B cell (primary cell): ENCODE measurements around the gene SDC1. TPM values are rescaled to one million over a fixed set of nuclear protein-coding genes. Genes with fewer than 3 reads are reported as not detected.

Experiments
- ATAC-seq: fragments of 200-7000 bp; cut with Tn5 transposase; one replicate; pipeline ENCODE4 v1.10.0; 2021; ENCODE audit warnings: low read depth, mild to moderate bottlenecking, moderate number of reproducible peaks, moderate library complexity
- CTCF ChIA-PET: fragments of 350-600 bp; sonication (Branson Sonifier 250); formaldehyde crosslinking; loops from one replicate; lab custom pipeline; 2021; ENCODE audit warnings: antibody characterized with exemption, inconsistent platforms; lab: Charles Lee
- POLR2A ChIA-PET: fragments of 350-600 bp; sonication (Branson Sonifier 250); formaldehyde crosslinking; loops from one replicate; lab custom pipeline; 2021; ENCODE audit warnings: antibody characterized with exemption; lab: Charles Lee
- DNase-seq: peaks from one replicate; pipeline ENCODE4 v3.0.0; 2013
- H2AFZ ChIP-seq: 2 replicates; pipeline ENCODE4 v1.6.1; 2012; ENCODE audit warnings: mild to moderate bottlenecking, low read depth, low read length; ENCODE audit not compliant: insufficient read depth, poor library complexity, severe bottlenecking
- H3K27ac ChIP-seq, 2 donors: 1 replicate in 1 of 2; 2 replicates in 1 of 2; pipeline ENCODE4 v1.5.1; 2012 to 2013; ENCODE audit warnings: low read length in 2 of 2, mild to moderate bottlenecking in 2 of 2, moderate library complexity in 1 of 2
- H3K27me3 ChIP-seq, 4 experiments: fragments of 200-600 bp in 1 of 4; sonication (generic) in 1 of 4; replicated peaks in 1 of 4; 1 replicate in 2 of 4; 2 replicates in 2 of 4; pipeline versions ENCODE4 v1.6.1 to v1.7.0; 2013 to 2016; ENCODE audit warnings: low read length in 3 of 4, mild to moderate bottlenecking in 2 of 4, mixed read lengths in 1 of 4, moderate library complexity in 1 of 4; ENCODE audit not compliant: insufficient read depth in 4 of 4, control insufficient read depth in 3 of 4; ENCODE audit errors: control extremely low read depth in 1 of 4
- H3K36me3 ChIP-seq, 2 experiments: replicated peaks in 1 of 2; 1 replicate in 1 of 2; 2 replicates in 1 of 2; pipeline versions ENCODE4 v1.6.1 to v1.7.1; 2013; ENCODE audit warnings: low read length in 1 of 2; ENCODE audit not compliant: insufficient read depth in 2 of 2, control insufficient read depth in 1 of 2; ENCODE audit errors: control extremely low read depth in 1 of 2, extremely low read depth in 1 of 2
- H3K4me1 ChIP-seq, 2 donors: fragments of 200-600 bp in 1 of 2; sonication (generic) in 1 of 2; 1 replicate in 1 of 2; 2 replicates in 1 of 2; pipeline versions ENCODE4 v1.5.1 to v1.6.1; 2013 to 2017; ENCODE audit warnings: low read length in 2 of 2; ENCODE audit not compliant: control insufficient read depth in 2 of 2, insufficient read depth in 2 of 2
- H3K4me2 ChIP-seq: replicated peaks from 2 replicates; pipeline ENCODE3; 2012; ENCODE audit warnings: mild to moderate bottlenecking, low read depth, low read length; ENCODE audit not compliant: poor library complexity, severe bottlenecking
- H3K4me3 ChIP-seq, 5 experiments: fragments of 200-600 bp in 1 of 5; sonication (generic) in 1 of 5; 1 replicate in 3 of 5; 2 replicates in 2 of 5; pipeline versions ENCODE4 v1.5.1 to v1.7.0; 2011 to 2016; ENCODE audit warnings: low read length in 4 of 5, mild to moderate bottlenecking in 4 of 5, low read depth in 2 of 5, control low read depth in 1 of 5, moderate library complexity in 1 of 5; ENCODE audit not compliant: insufficient read depth in 1 of 5; ENCODE audit errors: control extremely low read depth in 1 of 5, extremely low read depth in 1 of 5
- H3K79me2 ChIP-seq: fragments of 200-600 bp; sonication (generic); one replicate; pipeline ENCODE4 v1.6.0; 2016; ENCODE audit warnings: low read length; ENCODE audit not compliant: control insufficient read depth, insufficient read depth
- H3K9ac ChIP-seq: fragments of 200-600 bp; sonication (generic); 2 replicates; pipeline ENCODE4 v1.6.1; 2017; ENCODE audit warnings: mild to moderate bottlenecking, low read length, moderate library complexity
- H3K9me3 ChIP-seq, 3 donors: one replicate each; pipeline versions ENCODE4 v1.6.1 to v1.7.1; 2013; ENCODE audit warnings: low read length in 2 of 3; ENCODE audit not compliant: control insufficient read depth in 2 of 3, insufficient read depth in 1 of 3; ENCODE audit errors: control extremely low read depth in 1 of 3
- H4K20me1 ChIP-seq: 2 replicates; pipeline ENCODE4 v1.6.0; 2012; ENCODE audit warnings: mild to moderate bottlenecking, low read length; ENCODE audit not compliant: insufficient read depth, control insufficient read depth, poor library complexity, severe bottlenecking
- H3K27ac Mint-ChIP-seq: one replicate; pipeline ENCODE4 v1.8.0; 2021; ENCODE audit warnings: mixed read lengths
- H3K27me3 Mint-ChIP-seq: one replicate; pipeline ENCODE4 v1.8.0; 2021; ENCODE audit warnings: mixed read lengths
- H3K4me1 Mint-ChIP-seq: one replicate; pipeline ENCODE4 v1.8.0; 2021; ENCODE audit warnings: mixed read lengths
- H3K4me3 Mint-ChIP-seq: one replicate; pipeline ENCODE4 v1.8.0; 2021; ENCODE audit warnings: mixed read lengths
- H3K9me3 Mint-ChIP-seq: one replicate; pipeline ENCODE4 v1.8.0; 2022; ENCODE audit warnings: mixed read lengths; ENCODE audit not compliant: insufficient read depth
- EZH2 ChIP-seq: IDR thresholded peaks from 2 replicates; pipeline ENCODE4 v1.6.1; 2012; ENCODE audit warnings: borderline replicate concordance, low read depth, mild to moderate bottlenecking, moderate library complexity, low read length; ENCODE audit not compliant: insufficient read depth, poor library complexity, severe bottlenecking
- WGBS: methylation state at CpG from one replicate; pipeline ENCODE4 v1.1.5; 2013; ENCODE audit warnings: missing lambda C conversion rate; ENCODE audit not compliant: insufficient coverage; 5-methylcytosine and 5-hydroxymethylcytosine counted together
- intact Hi-C: fragments of 100-400 bp; cut with micrococcal nuclease; formaldehyde crosslinking; loops from one replicate; pipeline ENCODE4 v1.10.0; 2022
- polyA plus RNA-seq: library from polyadenylated mRNA; depleted of rRNA; stranded (reverse); fragments of >200 nt; gene quantifications from 2 replicates; pipeline ENCODE4 v1.2.3, GENCODE V29; 2012
- total RNA-seq, 2 donors: library from RNA; stranded (reverse); fragments of 120-200 nt in 1 of 2; gene quantifications; 1 replicate in 1 of 2; 2 replicates in 1 of 2; pipeline versions ENCODE4 v1.2.3 to v1.2.4, GENCODE V29; 2013 to 2022
- TF ChIP-seq, protein P1 (sequence below): fragments of 200-600 bp; IDR thresholded peaks from one replicate; pipeline ENCODE4 v1.8.0; 2022; ENCODE audit warnings: antibody characterized with exemption, mild to moderate bottlenecking

Gene SDC1
- total and polyA plus RNA-seq, 2 donors (not counting 1 experiment from before 2014, with no cell fraction given): 0.22 TPM; not detected in 1

GRCh38 chr2:20173064-20173463 lies 51.9 kb downstream of the SDC1 start:
- ATAC-seq (no peak), DNase-seq (no peak)
- Histone ChIP-seq H3K4me1 (no peaks in the 10 kb centered on the region), H2AFZ (no peak overlapping the region), H3K79me2 (no peaks in the 10 kb centered on the region), H3K27me3 (peaks cover 0 to 2% (median 0%) of the 10 kb centered on the region in 4 experiments), H3K4me3 (no peak overlapping the region), H3K9me3 (no peaks in the 10 kb centered on the region), H3K36me3 (no peaks in the 10 kb centered on the region), H3K9ac (no peak overlapping the region), H3K4me2 (no peak overlapping the region), H4K20me1 (no peaks in the 10 kb centered on the region), H3K27ac (no peak overlapping the region)
- H3K4me1 Mint-ChIP-seq: no peaks in the 10 kb centered on the region
- intact Hi-C loops: no loop called here
- WGBS: 96% methylated on average over 3 of the region's 5 CpGs
- ChIA-PET POLR2A (no interaction called here), CTCF (no interaction called here)
- H3K27ac Mint-ChIP-seq: no peak overlapping the region
- H3K9me3 Mint-ChIP-seq: no peaks in the 10 kb centered on the region
- H3K27me3 Mint-ChIP-seq: peaks cover 6% of the 10 kb centered on the region
- TF ChIP-seq EZH2: no peak
- TF ChIP-seq, protein P1, sequence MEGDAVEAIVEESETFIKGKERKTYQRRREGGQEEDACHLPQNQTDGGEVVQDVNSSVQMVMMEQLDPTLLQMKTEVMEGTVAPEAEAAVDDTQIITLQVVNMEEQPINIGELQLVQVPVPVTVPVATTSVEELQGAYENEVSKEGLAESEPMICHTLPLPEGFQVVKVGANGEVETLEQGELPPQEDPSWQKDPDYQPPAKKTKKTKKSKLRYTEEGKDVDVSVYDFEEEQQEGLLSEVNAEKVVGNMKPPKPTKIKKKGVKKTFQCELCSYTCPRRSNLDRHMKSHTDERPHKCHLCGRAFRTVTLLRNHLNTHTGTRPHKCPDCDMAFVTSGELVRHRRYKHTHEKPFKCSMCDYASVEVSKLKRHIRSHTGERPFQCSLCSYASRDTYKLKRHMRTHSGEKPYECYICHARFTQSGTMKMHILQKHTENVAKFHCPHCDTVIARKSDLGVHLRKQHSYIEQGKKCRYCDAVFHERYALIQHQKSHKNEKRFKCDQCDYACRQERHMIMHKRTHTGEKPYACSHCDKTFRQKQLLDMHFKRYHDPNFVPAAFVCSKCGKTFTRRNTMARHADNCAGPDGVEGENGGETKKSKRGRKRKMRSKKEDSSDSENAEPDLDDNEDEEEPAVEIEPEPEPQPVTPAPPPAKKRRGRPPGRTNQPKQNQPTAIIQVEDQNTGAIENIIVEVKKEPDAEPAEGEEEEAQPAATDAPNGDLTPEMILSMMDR: no peak
- H3K4me3 Mint-ChIP-seq: no peak overlapping the region

DNA sequence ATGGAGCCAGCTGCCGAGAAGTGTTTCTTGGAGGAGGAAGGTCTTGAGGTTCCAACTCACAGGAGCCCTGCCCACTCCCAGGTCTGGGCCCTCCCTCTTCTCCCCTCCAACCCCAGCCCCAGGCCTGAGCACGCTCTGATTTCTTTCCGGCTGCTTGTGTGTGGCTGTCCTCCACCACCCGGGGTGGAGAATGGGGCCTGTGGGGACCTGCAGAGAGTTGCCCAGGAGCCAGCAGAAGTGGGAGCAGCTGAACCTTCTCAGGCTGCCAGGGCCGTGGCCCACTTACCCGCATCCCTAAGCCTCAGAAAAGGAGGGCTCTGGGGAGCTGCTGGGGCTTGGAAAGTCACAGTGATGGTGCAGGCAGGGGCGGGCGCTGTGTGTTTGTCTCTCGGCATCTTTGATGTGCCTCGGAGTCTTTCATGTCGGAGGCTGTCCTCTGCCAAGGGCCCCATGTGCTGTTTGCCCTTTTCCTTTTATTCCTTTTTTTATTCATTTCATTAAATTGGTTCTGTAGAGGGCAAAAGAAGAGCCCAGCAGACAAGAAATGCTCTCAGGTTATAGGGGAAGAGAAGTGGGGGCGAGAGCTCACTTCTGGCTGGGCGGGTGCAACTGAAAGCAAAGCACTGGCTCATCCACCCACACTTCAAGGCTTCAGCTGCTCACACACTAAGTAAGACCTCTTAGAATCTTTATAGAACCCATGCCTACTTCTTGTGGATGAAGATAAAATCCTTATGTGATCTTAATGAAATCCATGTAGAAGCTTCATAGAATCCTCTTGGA lies 52.5 kb downstream of the SDC1 start:
- Histone ChIP-seq H4K20me1 (no peaks in the 10 kb centered on the region), H3K9ac (no peak overlapping the region), H3K27ac (no peak overlapping the region), H3K79me2 (no peaks in the 10 kb centered on the region), H3K4me3 (no peak overlapping the region), H3K36me3 (no peaks in the 10 kb centered on the region), H3K4me2 (no peak overlapping the region), H3K4me1 (no peaks in the 10 kb centered on the region), H3K9me3 (no peaks in the 10 kb centered on the region), H2AFZ (no peak overlapping the region), H3K27me3 (peaks cover 0 to 2% (median 0%) of the 10 kb centered on the region in 4 experiments)
- ChIA-PET POLR2A (no interaction called here), CTCF (no interaction called here)
- Mint-ChIP-seq H3K27me3 (peaks cover 7% of the 10 kb centered on the region), H3K4me1 (no peaks in the 10 kb centered on the region), H3K4me3 (no peak overlapping the region), H3K27ac (no peak overlapping the region), H3K9me3 (no peaks in the 10 kb centered on the region)
- 93% methylated on average over 7 of the region's 13 CpGs for WGBS
- intact Hi-C loops: no loop called here
- no peak for ATAC-seq
- DNase-seq: no peak
- no peak for TF ChIP-seq EZH2
- TF ChIP-seq, protein P1: no peak
